HUES48 (cell line): ENCODE measurements around the gene KCNMA1.

ENCODE experiments used
- H3K27ac ChIP-seq: one replicate; pipeline ENCODE4 v1.7.0; 2013; ENCODE audit warnings: low read depth, low read length, inconsistent platforms
- H3K27me3 ChIP-seq: 2 replicates; pipeline ENCODE4 v1.6.1; 2013; ENCODE audit warnings: mild to moderate bottlenecking, low read length; ENCODE audit not compliant: control insufficient read depth, insufficient read depth
- H3K36me3 ChIP-seq: 2 replicates; pipeline ENCODE4 v1.6.1; 2013; ENCODE audit warnings: low read length; ENCODE audit not compliant: control insufficient read depth, insufficient read depth
- H3K4me1 ChIP-seq: 2 replicates; pipeline ENCODE4 v1.6.1; 2013; ENCODE audit warnings: mild to moderate bottlenecking, low read length; ENCODE audit not compliant: control insufficient read depth, insufficient read depth
- H3K4me3 ChIP-seq: 2 replicates; pipeline ENCODE4 v1.5.1; 2013; ENCODE audit warnings: mild to moderate bottlenecking, low read depth, low read length
- H3K9ac ChIP-seq: 2 replicates; pipeline ENCODE4 v1.6.1; 2013; ENCODE audit warnings: mild to moderate bottlenecking, low read depth, low read length, moderate library complexity
- H3K9me3 ChIP-seq: 2 replicates; pipeline ENCODE4 v1.6.1; 2013; ENCODE audit warnings: low read length; ENCODE audit not compliant: control insufficient read depth, insufficient read depth

Gene KCNMA1

DNA sequence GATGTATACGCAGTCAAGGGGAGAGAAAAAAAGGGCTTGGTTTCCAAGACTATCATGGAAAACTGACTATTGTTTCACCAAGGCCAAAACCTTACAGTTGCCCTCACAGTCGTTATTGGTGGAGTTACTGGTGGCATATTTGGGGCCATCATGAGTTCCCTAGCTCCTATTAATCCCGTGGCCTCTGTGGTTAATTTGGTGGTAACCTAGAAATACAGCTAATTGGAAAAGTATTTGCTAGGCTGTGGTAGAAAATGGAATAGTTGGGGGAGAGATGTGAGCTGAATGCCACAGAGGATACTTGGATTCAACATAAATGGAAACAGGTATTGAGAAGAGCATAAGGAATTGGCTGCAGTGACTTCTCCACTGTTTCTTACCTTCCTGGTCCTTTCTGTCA lies 450.7 kb downstream of the KCNMA1 start:
- H3K27me3 ChIP-seq, result no peaks in the 10 kb centered on the region
- no peak overlapping the region for H3K9ac ChIP-seq

DNA sequence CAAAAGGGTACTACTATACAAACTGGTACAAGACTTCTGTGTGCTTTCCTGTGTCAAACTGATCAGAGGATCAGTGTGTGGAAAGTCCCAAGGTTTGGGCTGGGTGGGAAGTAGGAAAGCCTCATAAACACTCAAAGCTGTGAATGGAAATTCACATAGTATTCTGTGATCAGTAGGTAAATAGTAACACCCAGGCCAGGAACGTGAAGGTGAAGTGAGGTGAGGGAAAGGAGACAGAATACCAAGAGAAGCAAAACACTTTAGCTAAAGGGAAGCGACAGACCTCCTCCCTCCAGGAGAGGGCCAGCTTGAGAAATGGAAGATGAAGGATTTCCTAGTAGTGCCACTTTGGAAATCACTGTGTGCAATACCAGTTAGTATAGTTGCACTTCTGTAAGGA lies 451.9 kb downstream of the KCNMA1 start:
- H3K27me3 ChIP-seq, result no peaks in the 10 kb centered on the region
- no peaks in the 10 kb centered on the region for H3K9me3 ChIP-seq
- H3K27ac ChIP-seq, result no peak overlapping the region
- no peaks in the 10 kb centered on the region for H3K36me3 ChIP-seq
- H3K4me3 ChIP-seq, result no peak overlapping the region
- peaks cover 9% of the 10 kb centered on the region; the same call in 1 of the 2 replicates for H3K4me1 ChIP-seq
- no peak overlapping the region for H3K9ac ChIP-seq

More for the DNA sequence above, 450.7 kb downstream of the KCNMA1 start:
- no peaks in the 10 kb centered on the region for H3K36me3 ChIP-seq
- no peaks in the 10 kb centered on the region for H3K9me3 ChIP-seq
- no peak overlapping the region for H3K27ac ChIP-seq
- H3K4me3 ChIP-seq, result no peak overlapping the region
- peaks cover 9% of the 10 kb centered on the region; the same call in 1 of the 2 replicates for H3K4me1 ChIP-seq

DNA sequence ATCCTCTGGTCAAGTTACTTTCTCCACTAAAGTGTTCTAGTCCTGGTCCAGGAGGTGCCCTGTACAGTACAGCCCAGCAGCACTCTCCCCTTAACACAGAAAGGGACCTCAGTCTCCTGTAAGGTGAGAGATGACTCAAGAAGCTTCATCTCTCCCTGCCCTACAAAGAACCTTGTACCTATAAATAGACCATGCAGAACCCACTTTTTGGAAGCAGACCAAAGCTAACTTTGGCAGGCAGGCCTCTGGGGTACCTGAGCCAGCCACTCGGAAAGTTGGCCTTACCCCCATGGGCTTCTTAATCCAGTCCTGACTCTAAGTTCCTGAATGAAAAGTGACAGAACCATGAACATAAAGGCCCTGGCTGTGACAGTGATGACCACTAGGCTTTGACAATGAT lies 454.8 kb downstream of the KCNMA1 start:
- no peaks in the 10 kb centered on the region for H3K36me3 ChIP-seq
- H3K9ac ChIP-seq, result no peak overlapping the region
- no peaks in the 10 kb centered on the region for H3K9me3 ChIP-seq
- no peak overlapping the region for H3K27ac ChIP-seq
- H3K27me3 ChIP-seq, result no peaks in the 10 kb centered on the region
- no peak overlapping the region for H3K4me3 ChIP-seq
- H3K4me1 ChIP-seq, result peaks cover 16% of the 10 kb centered on the region; the same call in 1 of the 2 replicates

DNA sequence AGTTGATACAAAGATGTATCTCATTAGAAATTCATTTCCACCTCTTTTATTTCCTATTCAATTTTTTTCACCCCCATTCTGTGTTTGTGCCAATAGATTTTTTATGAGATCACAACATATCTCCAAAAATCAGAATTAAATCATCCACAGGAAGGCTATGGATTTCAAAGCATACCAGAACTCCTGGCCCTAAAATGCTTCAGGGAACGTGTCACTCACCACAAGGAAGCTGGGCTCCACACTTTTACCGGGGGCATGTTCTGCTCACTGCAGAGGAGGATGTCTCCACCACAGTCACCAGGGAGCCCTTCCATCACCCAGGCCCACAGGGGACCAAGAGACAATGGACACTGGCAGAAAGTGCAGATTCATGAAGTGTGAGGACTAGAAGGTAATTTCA lies 456.8 kb downstream of the KCNMA1 start:
- no peaks in the 10 kb centered on the region for H3K36me3 ChIP-seq
- H3K27me3 ChIP-seq, result no peaks in the 10 kb centered on the region
- H3K9me3 ChIP-seq, result no peaks in the 10 kb centered on the region
- H3K27ac ChIP-seq, result no peak overlapping the region
- H3K4me3 ChIP-seq, result no peak overlapping the region
- H3K4me1 ChIP-seq, result peaks cover 14% of the 10 kb centered on the region; the same call in 1 of the 2 replicates
- no peak overlapping the region for H3K9ac ChIP-seq

DNA sequence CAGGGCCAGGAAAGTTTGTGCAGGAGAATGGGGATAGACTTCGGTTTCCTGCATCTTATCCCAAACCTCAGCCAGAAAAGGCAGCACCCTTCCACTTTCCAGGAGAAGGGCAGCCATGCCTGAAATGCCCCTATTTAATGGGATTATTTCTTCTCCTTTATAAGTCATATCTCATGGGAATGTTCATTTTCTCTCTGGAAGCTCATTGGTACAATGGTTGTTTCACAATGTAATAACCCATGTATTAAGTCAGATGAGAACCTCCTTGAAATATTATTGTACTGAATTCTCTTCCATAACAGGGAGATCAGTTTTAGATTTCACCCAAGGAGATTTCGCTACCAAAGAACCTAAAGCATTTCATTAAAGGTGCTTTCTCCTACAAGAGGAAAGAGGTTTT lies 457.5 kb downstream of the KCNMA1 start:
- Histone ChIP-seq H3K9ac (no peak overlapping the region), H3K9me3 (no peaks in the 10 kb centered on the region), H3K27me3 (no peaks in the 10 kb centered on the region), H3K4me1 (peaks cover 8% of the 10 kb centered on the region; the same call in 1 of the 2 replicates), H3K27ac (no peak overlapping the region), H3K36me3 (no peaks in the 10 kb centered on the region), H3K4me3 (no peak overlapping the region)

DNA sequence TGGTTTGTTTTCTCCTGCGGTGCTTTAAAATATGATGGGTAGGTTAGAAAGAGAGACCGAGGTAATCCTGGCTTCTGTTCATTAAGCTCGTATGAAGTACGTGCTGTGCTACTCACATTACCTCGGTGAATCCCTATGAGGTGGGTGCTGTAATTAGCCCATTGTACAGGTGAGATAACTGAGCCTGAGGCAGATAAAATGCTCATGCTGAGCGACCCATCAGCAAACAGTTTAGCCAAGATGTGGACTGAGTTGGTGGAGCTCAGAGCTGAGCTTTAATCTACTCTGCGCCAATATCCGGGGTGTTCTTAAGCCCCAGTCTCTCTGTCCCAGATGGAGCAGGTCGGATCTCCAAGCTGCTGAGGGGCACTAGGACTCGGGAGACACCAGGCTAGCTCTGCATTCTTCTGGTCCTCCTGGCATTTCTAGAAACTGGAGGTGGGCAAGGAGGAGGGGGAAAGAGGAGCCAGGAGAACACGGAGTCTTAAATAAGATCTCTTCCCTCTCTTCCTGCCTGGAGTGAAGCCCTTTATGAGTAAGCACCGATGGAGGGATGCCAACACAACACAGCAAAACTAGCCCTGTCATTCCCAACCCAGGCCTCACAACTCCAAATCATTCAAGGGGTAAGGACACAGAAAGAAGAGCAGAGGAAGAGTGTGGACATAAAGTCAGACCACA lies 458.5 kb downstream of the KCNMA1 start:
- H3K36me3 ChIP-seq, result no peaks in the 10 kb centered on the region
- no peaks in the 10 kb centered on the region for H3K27me3 ChIP-seq
- H3K27ac ChIP-seq, result no peak overlapping the region

DNA sequence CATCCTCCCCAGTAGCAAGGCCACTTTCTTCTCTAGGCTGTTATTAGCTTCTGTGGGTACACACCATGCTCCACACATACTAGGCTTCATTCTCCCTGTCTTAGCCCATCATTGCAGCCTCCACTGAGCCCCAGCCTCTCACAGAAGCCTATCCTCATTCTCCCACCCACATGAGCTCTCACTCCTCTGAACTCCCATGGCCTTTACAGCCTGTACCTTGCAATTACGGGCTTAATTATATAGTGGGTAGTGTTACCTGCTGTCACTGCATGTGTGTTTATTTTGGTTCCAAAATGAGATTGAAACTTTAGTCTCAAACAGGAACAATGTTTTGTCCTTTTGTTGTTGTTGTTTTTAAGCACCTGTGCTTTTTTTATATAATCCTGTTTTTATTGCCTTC lies 460.0 kb downstream of the KCNMA1 start:
- no peaks in the 10 kb centered on the region for H3K36me3 ChIP-seq
- H3K9me3 ChIP-seq, result no peaks in the 10 kb centered on the region
- no peak overlapping the region for H3K9ac ChIP-seq
- no peak overlapping the region for H3K27ac ChIP-seq
- peaks cover 8% of the 10 kb centered on the region; the same call in 1 of the 2 replicates for H3K4me1 ChIP-seq
- no peak overlapping the region for H3K4me3 ChIP-seq
- H3K27me3 ChIP-seq, result no peaks in the 10 kb centered on the region

More for the DNA sequence above, 458.5 kb downstream of the KCNMA1 start:
- no peak overlapping the region for H3K9ac ChIP-seq
- no peaks in the 10 kb centered on the region for H3K9me3 ChIP-seq
- H3K4me3 ChIP-seq, result no peak overlapping the region
- H3K4me1 ChIP-seq, result peaks cover 8% of the 10 kb centered on the region; the same call in 1 of the 2 replicates

DNA sequence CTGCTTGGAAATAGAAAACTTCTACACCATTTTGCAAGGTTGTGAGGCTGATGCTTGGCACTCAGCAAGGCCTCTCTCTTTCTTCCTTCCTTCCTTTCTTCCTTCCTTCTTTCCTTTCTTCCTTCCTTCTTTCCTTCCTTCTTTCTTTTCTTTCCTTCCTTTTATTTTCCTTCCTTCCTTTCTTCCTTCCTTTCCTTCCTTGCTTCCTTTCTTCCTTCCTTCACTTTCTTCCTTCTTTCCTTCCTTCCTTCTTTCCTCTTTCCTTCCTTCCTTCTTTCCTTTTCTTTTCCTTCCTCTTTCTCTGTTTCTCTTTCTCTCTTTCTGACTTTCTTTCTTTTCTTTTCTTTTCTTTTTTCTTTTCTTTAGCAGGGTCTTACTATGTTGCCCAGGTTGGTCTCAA lies 460.4 kb downstream of the KCNMA1 start:
- Histone ChIP-seq H3K27me3 (no peaks in the 10 kb centered on the region), H3K27ac (no peak overlapping the region), H3K4me1 (peaks cover 8% of the 10 kb centered on the region; the same call in 1 of the 2 replicates), H3K4me3 (no peak overlapping the region), H3K9ac (no peak overlapping the region), H3K36me3 (no peaks in the 10 kb centered on the region), H3K9me3 (no peaks in the 10 kb centered on the region)

DNA sequence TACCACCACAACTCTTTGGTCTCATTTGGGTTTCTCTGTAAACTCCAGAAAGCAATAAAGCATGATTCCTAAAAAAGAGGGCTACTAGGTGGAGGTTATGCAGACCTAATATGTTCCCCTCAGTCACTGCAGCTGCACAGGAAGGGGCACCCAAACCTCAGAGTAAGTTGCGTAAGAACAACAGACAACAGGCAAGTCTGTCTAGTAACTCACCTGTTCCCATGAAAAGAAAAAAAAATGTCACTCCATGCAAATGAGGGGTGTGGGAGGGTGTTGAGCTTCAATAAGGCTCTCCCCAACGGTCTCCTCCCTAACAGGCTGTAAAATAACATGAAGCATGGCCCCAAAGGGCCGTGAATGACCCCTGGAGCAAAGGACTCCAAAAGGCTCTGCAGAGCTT lies 461.4 kb downstream of the KCNMA1 start:
- H3K4me1 ChIP-seq, result peaks cover 8% of the 10 kb centered on the region; the same call in 1 of the 2 replicates
- H3K36me3 ChIP-seq, result no peaks in the 10 kb centered on the region
- no peaks in the 10 kb centered on the region for H3K9me3 ChIP-seq
- no peak overlapping the region for H3K4me3 ChIP-seq
- H3K27me3 ChIP-seq, result no peaks in the 10 kb centered on the region
- no peak overlapping the region for H3K27ac ChIP-seq
- H3K9ac ChIP-seq, result no peak overlapping the region

DNA sequence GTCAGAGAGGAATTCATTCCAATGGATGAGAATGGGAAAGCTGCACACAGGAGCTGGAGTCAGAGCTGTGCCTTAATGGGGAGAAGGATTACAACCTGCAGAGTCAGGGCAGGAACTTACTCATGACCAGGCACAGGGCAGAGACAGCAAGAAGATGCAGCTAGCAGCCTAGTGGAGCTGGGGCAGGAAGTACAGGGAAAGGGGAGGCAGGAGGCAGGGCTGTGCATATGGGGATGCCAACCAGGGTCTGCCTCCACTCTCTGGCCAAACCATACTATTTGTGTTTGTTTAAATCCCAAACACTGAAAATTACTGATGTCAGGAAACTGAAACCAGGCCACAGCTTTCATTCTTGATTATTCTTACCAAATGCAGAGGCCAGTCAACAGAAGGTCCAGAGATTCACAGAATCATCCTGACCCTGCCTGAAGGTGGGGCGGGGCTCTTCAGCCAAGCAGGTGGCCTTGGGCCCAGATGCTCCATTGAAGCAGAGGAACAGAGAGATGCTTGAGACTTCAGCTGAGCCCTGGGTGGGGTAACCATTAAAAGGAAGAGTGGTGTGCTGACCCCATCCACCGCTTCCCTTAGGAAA lies 461.9 kb downstream of the KCNMA1 start:
- Histone ChIP-seq H3K4me1 (peaks cover 8% of the 10 kb centered on the region; the same call in 1 of the 2 replicates), H3K4me3 (no peak overlapping the region), H3K27me3 (no peaks in the 10 kb centered on the region), H3K36me3 (no peaks in the 10 kb centered on the region), H3K27ac (no peak overlapping the region), H3K9me3 (no peaks in the 10 kb centered on the region), H3K9ac (no peak overlapping the region)

DNA sequence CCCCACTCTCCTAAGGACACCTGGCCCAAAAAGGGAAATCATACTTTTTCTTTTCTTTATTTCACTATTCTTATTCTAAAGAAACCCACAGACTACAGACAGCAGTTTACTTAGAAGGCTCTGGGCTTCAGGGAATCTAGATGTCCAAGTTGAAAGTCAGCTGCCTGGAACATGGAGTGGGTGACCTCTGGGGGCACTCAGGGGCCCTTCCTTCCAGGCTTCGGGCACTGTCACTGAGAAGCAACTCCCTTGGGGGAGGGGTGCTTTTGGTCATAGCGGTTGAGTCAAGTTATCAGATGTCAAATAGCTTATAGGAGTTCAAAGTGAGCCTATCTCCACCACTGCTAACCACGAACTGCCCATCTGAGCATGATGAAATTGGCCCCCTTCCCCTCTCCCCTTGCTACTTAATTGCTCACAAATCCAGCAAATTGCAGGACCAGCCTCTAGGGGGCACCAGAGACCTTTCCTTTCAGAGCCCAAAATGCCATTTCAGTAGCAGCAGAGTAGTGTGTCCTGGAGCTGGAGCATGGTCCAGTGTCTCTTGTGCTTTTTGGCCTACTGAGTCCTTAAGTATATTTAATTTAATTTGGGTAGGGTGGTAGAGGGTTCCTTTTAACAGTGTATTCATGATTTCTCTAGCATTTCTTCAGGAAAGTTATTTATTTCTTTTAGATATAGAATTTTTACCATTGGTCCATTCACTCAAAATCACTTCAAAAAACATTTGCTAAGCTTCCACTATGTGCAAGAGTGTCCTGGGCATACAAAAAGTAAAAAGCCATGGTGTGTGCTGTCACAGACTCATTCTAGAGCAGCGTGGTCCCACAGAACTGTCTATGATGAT lies 463.8 kb downstream of the KCNMA1 start:
- H3K4me1 ChIP-seq, result no peaks in the 10 kb centered on the region
- H3K9ac ChIP-seq, result no peak overlapping the region
- no peak overlapping the region for H3K27ac ChIP-seq

More for the DNA sequence above, 463.8 kb downstream of the KCNMA1 start:
- H3K9me3 ChIP-seq, result no peaks in the 10 kb centered on the region
- no peak overlapping the region for H3K4me3 ChIP-seq
- H3K27me3 ChIP-seq, result no peaks in the 10 kb centered on the region
- H3K36me3 ChIP-seq, result no peaks in the 10 kb centered on the region
